GM18517 (cell line): Measurements from ENCODE around the gene INPP5D.

Experiments
- ATAC-seq: cut with Tn5 transposase; IDR thresholded peaks from one replicate; pipeline ENCODE4 v1.9.1; 2021; ENCODE audit warnings: mild to moderate bottlenecking, moderate library complexity; ENCODE audit not compliant: unreplicated experiment

The INPP5D gene

DNA sequence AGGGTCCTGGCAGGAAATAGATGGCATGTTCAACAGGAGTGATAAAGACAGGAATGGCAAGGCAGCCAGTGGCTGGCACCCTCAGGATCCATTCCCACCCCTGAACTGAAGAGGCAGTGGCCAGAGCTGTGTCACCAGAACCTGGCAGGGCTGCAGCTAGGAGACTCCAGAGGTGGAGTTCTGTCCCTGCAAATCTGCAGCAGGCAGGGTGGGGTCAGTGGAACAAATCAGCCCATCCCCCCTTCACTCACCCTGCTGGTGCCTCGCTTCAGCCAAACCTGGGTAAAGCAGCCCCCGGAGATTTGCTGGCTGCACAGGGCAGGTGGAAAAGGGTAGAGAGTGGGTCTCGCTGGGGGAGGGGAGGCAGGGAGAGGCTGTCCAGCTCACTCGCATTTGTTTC, 12.7 kb downstream of the INPP5D start:
- ATAC-seq, result no peak

DNA sequence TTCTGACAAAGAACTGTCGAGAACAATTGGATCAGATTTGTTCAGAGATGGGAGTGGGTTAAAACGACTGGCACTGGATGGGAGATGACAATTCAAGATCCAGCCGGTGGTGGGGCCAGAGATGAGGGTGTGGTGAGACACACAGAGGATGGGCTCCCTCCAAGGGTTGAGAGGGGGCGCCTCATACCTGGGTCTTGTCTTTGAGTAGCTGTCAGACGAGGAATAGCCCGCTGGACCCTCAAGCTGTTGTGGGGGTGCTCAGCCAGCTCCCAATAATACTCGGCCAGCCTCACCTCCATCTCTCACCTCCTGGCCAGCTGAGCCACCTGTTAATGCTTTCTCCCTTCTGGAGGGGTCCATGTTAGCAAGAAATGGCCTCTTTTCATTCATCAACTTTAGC, 14.0 kb downstream of the INPP5D start:
- ATAC-seq, result no peak

DNA sequence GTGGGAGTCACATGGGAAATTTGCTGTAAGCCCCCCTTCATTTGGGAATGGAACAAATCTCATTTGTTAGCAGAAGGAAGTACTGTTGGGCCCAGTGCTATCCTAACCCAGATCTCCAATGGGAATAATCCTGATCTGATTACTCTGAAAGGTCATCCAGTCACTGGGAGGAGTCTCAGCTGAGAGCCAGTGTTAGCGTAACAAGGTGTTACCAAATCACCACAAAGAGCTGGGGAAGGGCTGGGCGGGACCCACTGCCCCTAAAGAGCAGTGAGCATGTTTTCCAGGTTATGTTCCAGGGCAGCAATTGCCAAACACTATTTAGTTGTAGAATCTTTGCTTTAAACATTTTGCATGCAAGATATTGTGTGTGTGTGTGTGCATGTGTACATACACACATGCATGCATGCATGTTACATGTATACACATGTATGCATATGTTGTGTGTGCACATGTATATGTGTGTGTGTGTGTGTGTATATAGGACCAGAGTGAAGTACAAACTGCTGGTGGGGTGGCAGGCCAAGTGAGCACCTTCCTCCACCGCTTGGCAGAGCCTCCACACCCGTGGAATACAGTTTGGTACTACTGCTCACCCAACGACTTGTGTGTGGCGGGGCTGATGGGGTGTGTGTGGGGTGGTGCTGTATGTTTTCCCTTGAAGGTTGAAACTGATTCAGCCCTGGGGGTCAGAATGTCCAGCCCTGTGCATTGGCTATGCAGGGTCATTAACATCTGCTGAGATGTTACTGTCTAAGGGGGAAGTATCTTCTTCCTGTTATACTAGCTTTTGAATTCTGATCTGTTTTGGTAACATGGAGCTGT, 15.2 kb downstream of the INPP5D start:
- ATAC-seq, result no peak

- peak; percentile 60 for ATAC-seq
Measured at GRCh38 chr2:233075966-233076339, 15.8 kb downstream of the INPP5D start.

DNA sequence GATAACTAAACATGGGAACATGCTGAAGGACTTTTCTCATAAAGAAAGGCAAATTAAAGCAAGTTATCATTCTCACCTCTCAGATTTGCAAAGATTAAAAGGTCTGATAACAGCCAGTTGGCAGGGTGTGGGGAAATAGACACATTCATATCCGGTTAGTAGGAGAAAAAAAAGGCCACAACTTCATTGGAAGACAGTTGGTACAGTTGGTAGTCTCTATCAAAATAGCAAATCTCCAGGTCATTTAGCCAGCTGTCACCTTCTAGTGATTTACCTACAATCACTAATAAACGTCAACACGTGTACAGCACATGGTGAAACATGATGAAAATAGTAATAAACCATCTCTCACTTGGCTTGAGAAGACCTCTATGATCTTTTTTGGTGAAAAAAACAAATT, 16.6 kb downstream of the INPP5D start:
- no peak for ATAC-seq

GRCh38 chr2:233079473-233079877, 19.3 kb downstream of the INPP5D start:
- peak; percentile 41 for ATAC-seq

GRCh38 chr2:233079953-233080835, 20.1 kb downstream of the INPP5D start:
- ATAC-seq, result no peak

DNA sequence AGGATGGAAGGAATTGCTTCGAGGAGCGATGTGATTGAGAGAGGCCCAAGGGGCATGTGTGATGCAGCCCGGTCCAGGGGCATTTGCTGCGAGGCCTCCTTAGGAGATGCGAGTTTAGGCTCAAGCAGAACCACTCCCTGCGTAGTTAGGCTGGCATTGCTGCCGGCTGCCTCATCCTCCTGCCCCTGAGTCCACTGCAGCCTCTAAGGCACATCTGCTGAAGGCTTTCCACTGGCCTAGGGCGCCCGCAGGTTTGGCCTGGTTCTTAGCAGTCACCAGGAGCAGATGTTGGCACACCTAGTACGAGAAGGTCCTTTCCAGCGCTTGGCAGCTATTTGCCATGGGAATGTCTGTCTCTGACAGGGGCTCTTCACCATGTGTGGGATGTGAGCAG, 20.7 kb downstream of the INPP5D start:
- ATAC-seq, result no peak

DNA sequence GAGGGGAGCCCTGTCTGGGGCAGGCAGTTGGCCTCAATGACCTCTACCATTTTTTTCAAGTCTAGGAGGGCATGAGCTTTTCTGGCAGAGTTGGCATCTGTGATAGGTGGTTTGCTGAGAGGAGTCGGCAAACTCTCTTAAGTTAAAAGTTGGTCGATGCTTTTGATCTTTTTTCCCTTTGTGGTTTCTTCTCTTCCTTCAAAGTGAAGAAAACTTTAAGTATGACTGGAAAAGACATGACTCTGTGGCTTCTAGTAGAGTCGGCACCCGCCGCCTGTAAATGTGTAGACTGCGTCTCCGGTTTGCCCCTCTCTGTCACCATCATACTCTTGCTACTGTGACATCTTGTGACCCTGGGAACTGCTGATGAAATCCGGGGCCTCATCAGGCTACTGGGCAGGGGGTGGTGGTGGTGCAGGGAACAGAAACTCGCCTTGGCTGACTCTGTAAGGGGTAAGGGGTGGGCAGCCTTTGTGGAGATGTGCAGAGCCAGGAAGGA, 21.1 kb downstream of the INPP5D start:
- ATAC-seq, result peak; percentile 23

GRCh38 chr2:233081731-233082221, 21.6 kb downstream of the INPP5D start:
- ATAC-seq, result peak; percentile 1

DNA sequence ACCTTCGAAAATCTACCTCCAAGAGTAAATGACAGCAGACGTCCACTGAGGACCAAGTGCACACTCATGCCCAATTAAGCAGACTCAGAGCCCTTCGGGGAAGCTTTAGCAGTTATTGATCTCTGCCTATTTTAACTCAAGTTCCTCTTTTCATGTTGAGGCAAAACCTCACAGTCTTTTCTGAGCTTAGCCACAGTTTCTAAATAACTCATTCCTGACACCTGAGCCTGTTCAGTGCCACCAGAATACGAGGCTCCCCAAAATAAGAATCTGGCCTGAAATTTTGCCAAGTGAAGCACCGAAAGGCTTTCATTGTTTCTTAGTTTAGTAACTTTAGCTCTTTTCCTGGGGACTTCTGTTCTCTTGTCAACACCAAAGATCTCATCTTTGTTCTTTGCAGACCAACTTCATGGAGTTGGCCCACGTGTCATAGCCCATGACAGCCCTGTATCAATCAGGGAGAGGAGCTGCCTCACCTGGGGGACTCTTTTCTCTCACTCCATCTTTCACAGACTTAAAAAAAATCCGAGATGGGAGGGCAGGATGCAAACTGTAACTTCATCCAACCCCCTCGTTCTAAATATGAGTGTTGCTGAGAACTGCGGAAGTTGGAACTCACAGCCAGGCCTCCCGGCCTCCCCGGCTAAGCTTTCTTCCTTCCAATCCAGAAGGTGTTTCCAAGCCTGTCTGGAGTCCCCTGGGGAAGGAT, 22.2 kb downstream of the INPP5D start:
- peak; percentile 49 for ATAC-seq

DNA sequence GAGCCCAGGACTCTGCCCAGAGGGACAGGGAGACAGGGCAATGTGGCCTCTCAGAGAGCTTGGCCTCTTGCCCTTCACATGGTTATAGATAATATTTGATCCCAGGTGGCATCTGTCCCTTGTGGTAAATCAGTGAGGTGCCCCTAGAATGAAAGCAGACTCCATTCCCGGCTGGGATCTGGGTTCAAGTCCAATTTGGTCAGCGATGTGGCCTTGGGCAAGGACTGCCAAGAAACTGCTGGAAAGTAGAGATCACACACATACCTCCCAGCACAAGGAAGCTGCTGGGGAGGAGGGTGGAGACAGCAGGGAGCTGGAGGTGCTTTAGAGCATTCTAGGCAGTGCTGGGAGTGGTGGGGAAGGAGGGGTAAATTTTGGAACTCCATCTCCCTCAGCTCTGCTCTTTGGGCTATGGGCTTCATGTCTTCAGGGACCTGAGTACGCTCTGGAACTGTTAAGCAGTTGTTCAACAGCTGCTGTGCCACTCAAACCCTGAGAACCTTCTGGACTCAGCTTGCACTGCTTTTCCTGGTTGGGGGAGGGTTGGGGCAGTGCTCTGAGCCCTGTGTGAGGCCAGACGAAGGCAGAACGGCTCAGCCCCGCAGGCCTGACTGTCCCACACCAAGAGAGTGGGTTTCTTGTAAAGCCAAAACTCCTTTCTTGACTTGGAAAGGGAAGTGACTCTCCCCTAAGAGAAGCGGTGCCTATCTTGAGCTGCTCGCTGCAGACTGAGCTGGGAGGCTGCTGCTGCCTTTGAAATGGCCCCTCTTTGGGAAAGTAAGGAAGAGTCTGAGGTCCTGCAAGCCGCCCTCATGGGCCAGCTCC, 23.0 kb downstream of the INPP5D start:
- no peak for ATAC-seq

DNA sequence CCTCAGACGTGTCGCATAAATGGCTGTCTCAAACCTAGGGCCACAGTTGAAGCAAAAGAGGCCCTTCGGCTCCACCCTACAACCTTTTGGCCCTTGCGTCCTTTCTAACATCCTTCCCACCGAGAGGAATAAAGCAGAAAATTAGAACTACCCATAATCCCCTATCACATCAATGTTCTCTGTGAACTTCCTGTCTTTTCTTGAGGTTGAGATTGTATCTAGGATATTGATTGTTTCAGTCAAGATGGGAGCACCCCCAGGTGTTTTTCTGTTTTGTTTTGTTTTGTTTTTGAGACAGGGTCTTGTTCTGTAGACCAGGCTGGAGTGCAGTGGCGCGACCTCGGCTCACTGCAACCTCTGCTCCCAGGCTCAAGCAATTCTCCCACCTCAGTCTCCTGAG, 23.6 kb downstream of the INPP5D start:
- ATAC-seq, result no peak

DNA sequence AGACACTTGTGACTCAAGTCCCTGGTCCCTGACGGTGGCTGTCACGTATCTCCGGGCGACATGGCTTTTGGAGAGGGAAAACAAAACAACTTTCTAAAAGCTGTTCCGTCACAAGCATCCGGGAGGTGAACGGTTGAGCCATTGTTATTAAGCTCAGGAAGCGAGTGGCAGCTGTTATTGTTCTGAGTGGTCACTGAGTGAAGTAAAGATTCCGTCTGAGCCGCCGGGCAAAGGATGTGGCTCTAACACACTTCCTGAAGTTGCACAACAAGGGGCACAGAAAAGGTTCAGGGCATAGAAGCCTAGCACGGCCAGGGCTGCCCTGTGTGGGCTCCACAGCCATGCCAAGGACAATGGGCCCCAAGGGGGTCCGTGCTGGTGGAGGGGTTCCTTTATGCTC, 24.3 kb downstream of the INPP5D start:
- ATAC-seq, result peak; percentile 32

DNA sequence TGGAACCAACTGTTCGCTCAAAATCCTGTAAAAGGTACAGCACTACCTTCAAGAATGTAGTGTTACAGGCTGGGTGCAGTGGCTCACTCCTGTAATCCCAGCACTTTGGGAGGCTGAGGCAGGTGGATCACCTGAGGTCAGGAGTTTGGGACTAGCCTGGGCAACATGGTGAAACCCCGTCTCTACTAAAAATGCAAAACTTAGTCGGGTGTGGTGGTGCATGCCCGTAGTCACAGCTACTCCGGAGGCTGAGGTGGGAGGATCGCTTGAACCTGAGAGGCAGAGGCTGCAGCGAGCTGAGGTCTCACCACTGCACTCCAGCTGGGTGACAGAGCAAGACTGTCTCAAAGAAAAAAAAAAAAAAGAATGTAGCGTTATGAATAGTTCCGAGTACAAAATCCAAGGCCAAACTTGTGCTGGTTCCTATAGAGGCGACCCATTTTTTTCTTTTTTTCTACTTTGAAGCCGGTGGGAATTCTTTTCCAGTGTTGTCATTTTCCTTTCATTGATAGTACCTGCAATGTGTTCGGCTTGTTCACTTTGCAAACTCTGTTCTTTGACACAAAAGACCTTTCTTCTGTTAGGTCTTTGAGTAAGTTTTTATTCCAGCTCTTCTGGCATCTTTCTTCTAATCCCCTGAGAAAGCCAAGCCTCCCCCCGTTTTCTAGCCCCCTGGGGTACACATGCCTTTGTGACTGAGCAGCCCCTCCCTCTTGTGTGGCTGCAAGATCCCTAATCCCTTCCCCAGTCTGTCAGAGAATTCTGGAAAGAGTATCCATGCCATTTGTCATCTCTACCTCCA, 25.1 kb downstream of the INPP5D start:
- ATAC-seq, result no peak

DNA sequence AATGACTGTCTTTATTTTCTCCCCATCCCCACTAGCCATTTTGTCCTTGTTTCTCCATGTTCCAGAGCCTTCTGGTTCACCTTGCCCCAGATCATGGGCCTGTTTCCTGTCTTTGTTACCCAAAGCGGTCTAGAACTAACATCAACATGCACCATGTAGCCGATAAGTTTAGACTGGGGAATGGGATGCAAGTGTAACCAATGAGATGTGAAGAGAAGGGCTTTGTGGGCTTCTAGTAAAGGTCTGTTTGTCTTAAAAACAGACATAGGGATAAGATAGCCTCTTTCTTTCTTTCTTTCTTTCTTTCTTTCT, 25.7 kb downstream of the INPP5D start:
- no peak for ATAC-seq

GRCh38 chr2:233087713-233088112, 27.6 kb downstream of the INPP5D start:
- no peak for ATAC-seq

DNA sequence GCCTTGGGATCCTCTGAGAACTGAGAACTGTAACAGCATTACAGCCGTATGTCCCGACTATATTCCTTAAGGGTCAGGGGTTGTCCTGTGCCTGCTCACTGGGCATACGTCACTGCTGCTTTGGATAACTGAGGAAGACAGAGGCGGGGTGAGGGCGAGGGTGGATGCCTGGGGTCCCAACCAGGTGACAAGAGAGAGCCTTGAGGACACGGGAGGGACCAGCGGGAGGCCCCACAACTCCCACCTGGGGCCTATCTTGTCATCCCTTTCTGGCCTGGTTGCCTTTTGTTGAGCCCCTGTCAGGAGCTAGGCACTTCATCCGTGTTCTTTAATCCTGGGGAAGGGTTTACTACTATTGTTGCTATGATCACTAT, 28.8 kb downstream of the INPP5D start:
- ATAC-seq, result no peak

- no peak for ATAC-seq
Measured at GRCh38 chr2:233089851-233090250, 29.7 kb downstream of the INPP5D start.

DNA sequence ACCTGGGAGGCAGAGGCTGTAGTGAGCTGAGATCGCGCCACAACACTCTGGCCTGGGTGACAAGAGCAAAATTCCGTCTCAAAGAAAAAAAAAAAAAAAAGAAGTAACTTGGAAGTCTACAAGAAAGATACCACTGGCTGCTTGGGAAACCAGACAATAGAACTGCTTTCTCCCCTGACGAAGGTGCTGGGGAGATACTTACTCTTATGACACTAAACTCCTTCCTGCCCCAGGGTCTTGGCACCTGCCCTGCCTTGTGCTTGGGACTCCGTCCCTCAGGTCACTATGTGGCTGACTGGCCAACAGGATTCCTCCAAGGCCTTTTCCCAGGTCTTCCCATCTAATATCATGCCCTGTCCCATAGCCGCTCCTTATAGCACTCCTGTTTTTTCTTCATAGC, 30.7 kb downstream of the INPP5D start:
- no peak for ATAC-seq
